Measurements from ENCODE around the gene SLIT1. TPM values are rescaled to one million over a fixed set of nuclear protein-coding genes. Genes with fewer than 3 reads are reported as not detected.

SLIT1 gene
- total RNA-seq, 1 donor from 2014 or later = 10.6 TPM

GRCh38 chr10:97011397-97011796, 174.4 kb downstream of the SLIT1 start:
- no peak overlapping the region for H3K27ac Mint-ChIP-seq (ENCODE audit: unreplicated experiment)
- no peaks in the 10 kb centered on the region for H3K4me1 Mint-ChIP-seq
- H3K36me3 Mint-ChIP-seq (ENCODE audit: low read depth) = peaks cover 14% of the 10 kb centered on the region
- no peak for DNase-seq (ENCODE audit: low read depth, low spot score)
- peaks cover 30% of the 10 kb centered on the region for H3K27me3 Mint-ChIP-seq (ENCODE audit: low read depth)
- peaks cover 6% of the 10 kb centered on the region for H3K9me3 Mint-ChIP-seq
- H3K4me3 Mint-ChIP-seq = no peak overlapping the region
- no peak for TF ChIP-seq CTCF (conservative IDR thresholded peaks at IDR 0.05)

- Mint-ChIP-seq H3K4me3 (no peak overlapping the region), H3K4me1 (no peaks in the 10 kb centered on the region), H3K27ac (ENCODE audit: unreplicated experiment) (no peak overlapping the region), H3K27me3 (ENCODE audit: low read depth) (peaks cover 26% of the 10 kb centered on the region), H3K36me3 (ENCODE audit: low read depth) (peaks cover 14% of the 10 kb centered on the region), H3K9me3 (peaks cover 6% of the 10 kb centered on the region)
- no peak for TF ChIP-seq CTCF (conservative IDR thresholded peaks at IDR 0.05)
- DNase-seq (ENCODE audit: low read depth, low spot score) = no peak
These were observed 175.0 kb downstream of the SLIT1 start for GRCh38 chr10:97010695-97011206.

- Mint-ChIP-seq H3K4me1 (no peaks in the 10 kb centered on the region), H3K9me3 (peaks cover 6% of the 10 kb centered on the region), H3K4me3 (no peak overlapping the region), H3K27me3 (ENCODE audit: low read depth) (no peaks in the 10 kb centered on the region), H3K27ac (ENCODE audit: unreplicated experiment) (no peak overlapping the region), H3K36me3 (ENCODE audit: low read depth) (peaks cover 14% of the 10 kb centered on the region)
- DNase-seq (ENCODE audit: low read depth, low spot score) = no peak
- no peak for TF ChIP-seq CTCF (conservative IDR thresholded peaks at IDR 0.05)
These were observed 178.3 kb downstream of the SLIT1 start for GRCh38 chr10:97007417-97007816.

- no peak for DNase-seq (ENCODE audit: low read depth, low spot score)
- H3K9me3 Mint-ChIP-seq = peaks cover 6% of the 10 kb centered on the region
- no peaks in the 10 kb centered on the region for H3K27me3 Mint-ChIP-seq (ENCODE audit: low read depth)
- no peak overlapping the region for H3K4me3 Mint-ChIP-seq
- TF ChIP-seq CTCF (conservative IDR thresholded peaks at IDR 0.05) = no peak
- H3K36me3 Mint-ChIP-seq (ENCODE audit: low read depth) = peaks cover 14% of the 10 kb centered on the region
- no peaks in the 10 kb centered on the region for H3K4me1 Mint-ChIP-seq
- H3K27ac Mint-ChIP-seq (ENCODE audit: unreplicated experiment) = no peak overlapping the region
These were observed 179.4 kb downstream of the SLIT1 start for GRCh38 chr10:97006364-97006763.

GRCh38 chr10:97005349-97005748, 180.4 kb downstream of the SLIT1 start:
- Mint-ChIP-seq H3K9me3 (peaks cover 6% of the 10 kb centered on the region), H3K4me1 (no peaks in the 10 kb centered on the region), H3K27ac (ENCODE audit: unreplicated experiment) (no peak overlapping the region), H3K4me3 (no peak overlapping the region), H3K27me3 (ENCODE audit: low read depth) (no peaks in the 10 kb centered on the region), H3K36me3 (ENCODE audit: low read depth) (peaks cover 14% of the 10 kb centered on the region)
- TF ChIP-seq CTCF (conservative IDR thresholded peaks at IDR 0.05) = no peak
- no peak for DNase-seq (ENCODE audit: low read depth, low spot score)

Data from neural crest cell (in vitro differentiated cells).